Keratinocyte (primary cell): ENCODE data around the gene FAF1. TPM values are rescaled to one million over a fixed set of nuclear protein-coding genes. Genes with fewer than 3 reads are reported as not detected.

ENCODE experiments used
- DNase-seq: peaks from one replicate; pipeline ENCODE4 v3.0.0-alpha.2; 2011; ENCODE audit warnings: low read depth, missing footprints, low spot score
- FAIRE-seq: peaks from 2 replicates; lab custom pipeline; 2011; peaks lifted over from hg19 to GRCh38; lab: Jason Lieb, UNC
- H2AFZ ChIP-seq: 2 replicates; pipeline ENCODE4 v1.6.0; 2012; ENCODE audit warnings: low read length, control low read depth, inconsistent platforms; ENCODE audit not compliant: control insufficient read depth
- H3K27ac ChIP-seq: 2 replicates; pipeline ENCODE4 v1.5.1; 2011; ENCODE audit warnings: low read length; ENCODE audit not compliant: control insufficient read depth, insufficient read depth
- H3K27me3 ChIP-seq: 3 replicates; pipeline ENCODE4 v1.6.0; 2011; ENCODE audit warnings: low read length; ENCODE audit not compliant: control insufficient read depth, insufficient read depth; ENCODE audit errors: extremely low read depth
- H3K36me3 ChIP-seq, 2 experiments: 2 replicates in 1 of 2; 3 replicates in 1 of 2; pipeline ENCODE4 v1.5.1; 2011; ENCODE audit warnings: low read length in 2 of 2, mild to moderate bottlenecking in 1 of 2; ENCODE audit not compliant: control insufficient read depth in 2 of 2, insufficient read depth in 2 of 2; ENCODE audit errors: extremely low read depth in 1 of 2
- H3K4me1 ChIP-seq: 3 replicates; pipeline ENCODE4 v1.5.1; 2011; ENCODE audit warnings: low read length; ENCODE audit not compliant: control insufficient read depth, insufficient read depth; ENCODE audit errors: extremely low read depth
- H3K4me2 ChIP-seq: 3 replicates; pipeline ENCODE4 v1.6.0; 2011; ENCODE audit warnings: low read depth, low read length; ENCODE audit not compliant: control insufficient read depth, insufficient read depth; ENCODE audit errors: extremely low read depth
- H3K4me3 ChIP-seq, 3 experiments: fragments of 200-600 bp in 1 of 3; sonication (generic) in 1 of 3; 2 replicates in 2 of 3; 3 replicates in 1 of 3; pipeline ENCODE4 v1.5.1; 2011 to 2016; ENCODE audit warnings: low read length in 3 of 3, mild to moderate bottlenecking in 3 of 3, control low read depth in 2 of 3, inconsistent platforms in 1 of 3, low read depth in 1 of 3, mixed read lengths in 1 of 3, mixed run types in 1 of 3, moderate library complexity in 1 of 3; ENCODE audit not compliant: control insufficient read depth in 2 of 3, insufficient read depth in 2 of 3; ENCODE audit errors: extremely low read depth in 1 of 3
- H3K79me2 ChIP-seq: 2 replicates; pipeline ENCODE4 v1.6.0; 2012; ENCODE audit warnings: low read length; ENCODE audit not compliant: control insufficient read depth, insufficient read depth
- H3K9ac ChIP-seq: 3 replicates; pipeline ENCODE4 v1.6.0; 2011; ENCODE audit warnings: low read length; ENCODE audit not compliant: control insufficient read depth, insufficient read depth; ENCODE audit errors: extremely low read depth
- H3K9me1 ChIP-seq: 3 replicates; pipeline ENCODE4 v1.6.0; 2011; ENCODE audit warnings: low read length; ENCODE audit not compliant: control insufficient read depth, insufficient read depth; ENCODE audit errors: extremely low read depth
- H3K9me3 ChIP-seq: 2 replicates; pipeline ENCODE4 v1.5.1; 2012; ENCODE audit warnings: low read depth, low read length; ENCODE audit not compliant: control insufficient read depth
- H4K20me1 ChIP-seq: 3 replicates; pipeline ENCODE4 v1.6.0; 2011; ENCODE audit warnings: low read length; ENCODE audit not compliant: control insufficient read depth, insufficient read depth; ENCODE audit errors: extremely low read depth
- CTCF ChIP-seq, 3 experiments: IDR thresholded peaks in 1 of 3; conservative IDR thresholded peaks in 1 of 3; optimal IDR thresholded peaks in 1 of 3; 2 replicates in 2 of 3; 3 replicates in 1 of 3; pipeline versions ENCODE3 to v1.5.1; 2011; ENCODE audit warnings: low read length in 3 of 3, mild to moderate bottlenecking in 3 of 3, moderate library complexity in 2 of 3, control low read depth in 1 of 3, inconsistent platforms in 1 of 3; ENCODE audit not compliant: insufficient read depth in 2 of 3; ENCODE audit errors: extremely low read depth in 1 of 3
- EZH2 ChIP-seq: IDR thresholded peaks from one replicate; pipeline ENCODE4 v1.6.1; 2012; ENCODE audit warnings: inconsistent platforms, mild to moderate bottlenecking, low read length, moderate library complexity
- dilution Hi-C: fragments of 300-500 bp; cut with MboI; formaldehyde crosslinking; loops from one replicate; pipeline ENCODE4 v1.7.0; 2020; ENCODE audit warnings: low sequenced_read_pairs; ENCODE audit not compliant: extremely low pct_ligation_motif_present
- polyA plus RNA-seq, 5 experiments: library from polyadenylated mRNA; depleted of rRNA in 3 of 5; stranded (reverse) in 3 of 5; stranded (forward) in 1 of 5; unstranded in 1 of 5; fragments of >200 nt; gene quantifications; 1 replicate in 1 of 5; 2 replicates in 3 of 5; 3 replicates in 1 of 5; pipeline versions ENCODE4 v1.2.1 to v1.2.3, GENCODE V29; 2011 to 2012; ENCODE audit warnings: missing spikeins in 2 of 5, low read depth in 1 of 5, low replicate concordance in 1 of 5

FAF1 gene
- polyA plus RNA-seq, 1 donor (not counting 4 experiments of a cell fraction or from before 2014, with no cell fraction given), result 33.1 TPM

- Histone ChIP-seq H3K9ac (no peak overlapping the region), H3K4me3 (no peak overlapping the region), H3K4me1 (no peaks in the 10 kb centered on the region), H2AFZ (no peak overlapping the region), H3K9me1 (no peaks in the 10 kb centered on the region), H3K36me3 (peaks cover 0 to 5% of the 10 kb centered on the region in 2 experiments), H3K79me2 (no peaks in the 10 kb centered on the region), H3K9me3 (no peaks in the 10 kb centered on the region), H4K20me1 (no peaks in the 10 kb centered on the region), H3K4me2 (no peak overlapping the region), H3K27ac (no peak overlapping the region), H3K27me3 (no peaks in the 10 kb centered on the region)
- no peak for FAIRE-seq
- no peak for DNase-seq
- dilution Hi-C loops, result no loop called here
- TF ChIP-seq EZH2 (no peak), CTCF (optimal IDR thresholded peaks at IDR 0.05 in 1 of 3, IDR thresholded peaks at IDR 0.05 in 1 of 3, conservative IDR thresholded peaks at IDR 0.05 in 1 of 3; ENCODE audit: extremely low read depth in 1 of 3, insufficient read depth in 2 of 3, low read length in 3 of 3) (no peak)
Measured at GRCh38 chr1:50487725-50488124, 472.3 kb downstream of the FAF1 start.

GRCh38 chr1:50481142-50481736 is 478.8 kb downstream of the FAF1 start:
- Histone ChIP-seq H4K20me1 (no peaks in the 10 kb centered on the region), H3K9me1 (no peaks in the 10 kb centered on the region), H3K36me3 (no peaks in the 10 kb centered on the region), H3K79me2 (no peaks in the 10 kb centered on the region), H3K4me3 (no peak overlapping the region), H3K4me2 (no peak overlapping the region), H3K27ac (no peak overlapping the region), H3K4me1 (no peaks in the 10 kb centered on the region), H2AFZ (no peak overlapping the region), H3K27me3 (no peaks in the 10 kb centered on the region), H3K9ac (no peak overlapping the region), H3K9me3 (no peaks in the 10 kb centered on the region)
- dilution Hi-C loops, result no loop called here
- no peak for TF ChIP-seq EZH2
- no peak for TF ChIP-seq CTCF (optimal IDR thresholded peaks at IDR 0.05 in 1 of 3, IDR thresholded peaks at IDR 0.05 in 1 of 3, conservative IDR thresholded peaks at IDR 0.05 in 1 of 3; ENCODE audit: extremely low read depth in 1 of 3, insufficient read depth in 2 of 3, low read length in 3 of 3)
- FAIRE-seq (no peak), DNase-seq (no peak)
